GM12892 (cell line): ENCODE data around the gene CRYZL1.

Experiments
- DNase-seq: peaks from one replicate; pipeline ENCODE4 v3.0.0; 2011; ENCODE audit not compliant: insufficient read length
- FAIRE-seq: peaks from 2 replicates; lab custom pipeline; 2011; peaks lifted over from hg19 to GRCh38; lab: Jason Lieb, UNC
- POLR2A ChIP-seq: IDR thresholded peaks from 2 replicates; pipeline ENCODE4 v1.6.1; 2011; ENCODE audit warnings: low read depth, low read length, control low read depth
- POLR2AphosphoS5 ChIP-seq: IDR thresholded peaks from 2 replicates; pipeline ENCODE4 v1.6.1; 2011; ENCODE audit warnings: low read depth, low read length, control low read depth
- TAF1 ChIP-seq: IDR thresholded peaks from 2 replicates; pipeline ENCODE4 v1.6.1; 2011; ENCODE audit warnings: low read depth, mild to moderate bottlenecking, control low read depth, low read length, borderline replicate concordance

CRYZL1 gene

GRCh38 chr21:33551664-33552063 is 89.9 kb downstream of the CRYZL1 start:
- FAIRE-seq (no peak), DNase-seq (no peak)
- TF ChIP-seq POLR2A (no peak; the same call in 1 of the 2 replicates), TAF1 (no peak), POLR2AphosphoS5 (no peak; the same call in 1 of the 2 replicates)

- no peak for TF ChIP-seq TAF1
- TF ChIP-seq POLR2AphosphoS5 = peak; percentile 52
- peak; percentile 53; the same call in 1 of the 2 replicates for TF ChIP-seq POLR2A
- DNase-seq = no peak
- no peak for FAIRE-seq
Measured at GRCh38 chr21:33550772-33551660, 90.5 kb downstream of the CRYZL1 start.

- DNase-seq = no peak
- TF ChIP-seq POLR2AphosphoS5 = no peak
- TF ChIP-seq TAF1 = no peak
- TF ChIP-seq POLR2A = no peak
- FAIRE-seq = no peak
Measured at GRCh38 chr21:33549848-33550771, 91.4 kb downstream of the CRYZL1 start.

- no peak for TF ChIP-seq POLR2A
- no peak for DNase-seq
- FAIRE-seq = no peak
Measured at GRCh38 chr21:33546086-33546485, 95.5 kb downstream of the CRYZL1 start.

GRCh38 chr21:33544451-33545195 is 96.9 kb downstream of the CRYZL1 start:
- FAIRE-seq (no peak), DNase-seq (no peak)
- TF ChIP-seq TAF1 = no peak
- TF ChIP-seq POLR2AphosphoS5 = no peak
- no peak for TF ChIP-seq POLR2A

- no peak for FAIRE-seq
- TF ChIP-seq POLR2AphosphoS5 = no peak
- no peak for TF ChIP-seq POLR2A
- TF ChIP-seq TAF1 = no peak
- no peak for DNase-seq
Measured at GRCh38 chr21:33543505-33544129, 97.9 kb downstream of the CRYZL1 start.

- DNase-seq (peak; percentile 85), FAIRE-seq (no peak)
- TF ChIP-seq POLR2A (peak; percentile 91), POLR2AphosphoS5 (peak; percentile 95), TAF1 (peak; percentile 69)
Measured at GRCh38 chr21:33542640-33543504, 98.7 kb downstream of the CRYZL1 start, which contains the start of gene SON. Gene SON, plus strand, starts transcription at chr21:33543038. Its CDS starts 55 bp downstream, at chr21:33543093.

- DNase-seq (peak; percentile 55), FAIRE-seq (peak; percentile 97)
Measured at GRCh38 chr21:33541756-33542639, 99.5 kb downstream of the CRYZL1 start, which contains the start of gene GART. Gene GART, minus strand, starts transcription at chr21:33542117. Its CDS starts 2,802 bp downstream, at chr21:33539315.

More at GRCh38 chr21:33541756-33542639, 99.5 kb downstream of the CRYZL1 start, which contains the start of gene GART:
- peak; percentile 58; the same call in 1 of the 2 replicates for TF ChIP-seq POLR2A
- peak; percentile 73; the same call in 1 of the 2 replicates for TF ChIP-seq POLR2AphosphoS5
- TF ChIP-seq TAF1 = peak; percentile 68; the same call in 1 of the 2 replicates
